Epithelial cell of prostate (primary cell): ENCODE results near the gene CRIP2.

Source experiments
- DNase-seq: peaks from one replicate; pipeline ENCODE4 v3.0.0-alpha.2; 2011; ENCODE audit warnings: low read depth, low spot score
- H3K27ac ChIP-seq: fragments of 450-650 bp; 2 replicates; pipeline ENCODE4 v1.5.1; 2017; ENCODE audit warnings: mild to moderate bottlenecking

The CRIP2 gene

GRCh38 chr14:105486163-105486973 lies 11.7 kb downstream of the CRIP2 start, which contains the start of gene CRIP1:
TSS of gene CRIP1 (plus strand) at chr14:105486886. CDS start at chr14:105487260, 374 bp downstream.
- DNase-seq, result no peak
- H3K27ac ChIP-seq, result no peak within 1 kb of the TSS

- DNase-seq, result no peak
- no peak overlapping the region for H3K27ac ChIP-seq
Measured at GRCh38 chr14:105486974-105487448, 12.4 kb downstream of the CRIP2 start.

GRCh38 chr14:105487449-105487985 lies 12.9 kb downstream of the CRIP2 start:
- H3K27ac ChIP-seq, result no peak overlapping the region
- DNase-seq, result no peak

- DNase-seq, result no peak
- no peak overlapping the region for H3K27ac ChIP-seq
Measured at GRCh38 chr14:105487986-105488777, 13.6 kb downstream of the CRIP2 start.

- no peak for DNase-seq
Measured at GRCh38 chr14:105488781-105489541, 14.3 kb downstream of the CRIP2 start.

GRCh38 chr14:105489542-105490266 lies 15.1 kb downstream of the CRIP2 start:
- H3K27ac ChIP-seq, result peak overlapping the region; percentile 75
- peak; percentile 61 for DNase-seq

More at GRCh38 chr14:105488781-105489541, 14.3 kb downstream of the CRIP2 start:
- H3K27ac ChIP-seq, result no peak overlapping the region

- H3K27ac ChIP-seq, result peak overlapping the region; percentile 75
- no peak for DNase-seq
Measured at GRCh38 chr14:105490267-105490571, 15.6 kb downstream of the CRIP2 start.

GRCh38 chr14:105490572-105491365 lies 16.1 kb downstream of the CRIP2 start, which contains the start of gene TEDC1:
TSS of gene TEDC1 (plus strand) at chr14:105491246. CDS start at chr14:105491376, 130 bp downstream.
- DNase-seq, result peak; percentile 100
- peak within 1 kb of the TSS; percentile 75 for H3K27ac ChIP-seq

GRCh38 chr14:105491366-105491973 lies 16.8 kb downstream of the CRIP2 start:
- peak overlapping the region; percentile 40 for H3K27ac ChIP-seq
- peak; percentile 20 for DNase-seq

- no peak overlapping the region for H3K27ac ChIP-seq
Measured at GRCh38 chr14:105492031-105492970, 17.7 kb downstream of the CRIP2 start.

GRCh38 chr14:105492971-105493871 lies 18.6 kb downstream of the CRIP2 start:
- H3K27ac ChIP-seq, result no peak overlapping the region
- DNase-seq, result no peak

More at GRCh38 chr14:105492031-105492970, 17.7 kb downstream of the CRIP2 start:
- DNase-seq, result no peak

- no peak for DNase-seq
- no peak overlapping the region for H3K27ac ChIP-seq
Measured at GRCh38 chr14:105493921-105494605, 19.4 kb downstream of the CRIP2 start.

GRCh38 chr14:105494606-105494929 lies 19.9 kb downstream of the CRIP2 start:
- no peak for DNase-seq
- H3K27ac ChIP-seq, result no peak overlapping the region

- DNase-seq, result no peak
- H3K27ac ChIP-seq, result no peak overlapping the region
Measured at GRCh38 chr14:105495101-105495989, 20.7 kb downstream of the CRIP2 start.
